OCI-LY7 (cell line): ENCODE results near the gene ODC1. TPM values are rescaled to one million over a fixed set of nuclear protein-coding genes. Genes with fewer than 3 reads are reported as not detected.

Source experiments
- BruUV-seq: library from RNA; stranded (reverse); fragments of 400-500 nt; replicated peaks from 2 replicates; lab custom pipeline; 2021; lab: Mats Ljungman, UMichigan
- CTCF ChIA-PET: fragments of 300-600 bp; sonication (Branson Sonifier 250); formaldehyde crosslinking; loops from one replicate; lab custom pipeline; 2022; ENCODE audit warnings: antibody characterized with exemption; ENCODE audit not compliant: unreplicated experiment; lab: Charles Lee
- POLR2A ChIA-PET: fragments of 300-600 bp; sonication (Branson Sonifier 250); formaldehyde crosslinking; loops from one replicate; lab custom pipeline; 2022; ENCODE audit warnings: antibody characterized with exemption; lab: Charles Lee
- DNase-seq: peaks from one replicate; pipeline ENCODE4 v3.0.0-alpha.2; 2015; ENCODE audit warnings: low spot score
- H2AFZ ChIP-seq: fragments of 200-600 bp; sonication (generic), shearing (Covaris generic); 2 replicates; pipeline ENCODE4 v1.6.1; 2014; ENCODE audit warnings: mild to moderate bottlenecking, antibody characterized with exemption, low read length, moderate library complexity
- H3K27ac ChIP-seq: fragments of 200-600 bp; sonication (generic); 2 replicates; pipeline ENCODE4 v1.5.1; 2014; ENCODE audit warnings: mixed run types, low read depth, mild to moderate bottlenecking, moderate library complexity, low read length, inconsistent platforms; ENCODE audit not compliant: poor library complexity, severe bottlenecking
- H3K36me3 ChIP-seq: fragments of 200-600 bp; sonication (generic); 2 replicates; pipeline ENCODE4 v1.6.1; 2014; ENCODE audit warnings: mild to moderate bottlenecking, antibody characterized with exemption, low read length, moderate library complexity, mixed read lengths; ENCODE audit not compliant: insufficient read depth
- H3K4me1 ChIP-seq: fragments of 200-600 bp; sonication (generic); 2 replicates; pipeline ENCODE4 v1.5.1; 2014; ENCODE audit warnings: mild to moderate bottlenecking, low read length; ENCODE audit not compliant: insufficient read depth, poor library complexity, severe bottlenecking
- H3K4me2 ChIP-seq: fragments of 200-600 bp; sonication (generic); 2 replicates; pipeline ENCODE4 v1.6.1; 2014; ENCODE audit warnings: mild to moderate bottlenecking, low read length
- H3K4me3 ChIP-seq: fragments of 200-600 bp; sonication (generic); 2 replicates; pipeline ENCODE4 v1.5.1; 2014; ENCODE audit warnings: mild to moderate bottlenecking, low read depth, low read length; ENCODE audit not compliant: poor library complexity, severe bottlenecking
- H3K79me2 ChIP-seq: fragments of 200-600 bp; sonication (generic); 2 replicates; pipeline ENCODE4 v1.6.1; 2016; ENCODE audit warnings: low read depth, mild to moderate bottlenecking, low read length, moderate library complexity, mixed read lengths; ENCODE audit not compliant: insufficient read depth
- H3K9me2 ChIP-seq: fragments of 200-600 bp; sonication (generic); 2 replicates; pipeline ENCODE4 v1.6.1; 2016; ENCODE audit warnings: mild to moderate bottlenecking, low read length, mixed read lengths; ENCODE audit not compliant: insufficient read depth
- H3K9me3 ChIP-seq: fragments of 200-600 bp; sonication (generic); 2 replicates; pipeline ENCODE4 v1.6.1; 2014; ENCODE audit warnings: mild to moderate bottlenecking, mixed run types, low read length, mixed read lengths
- H4K20me1 ChIP-seq: fragments of 200-600 bp; sonication (generic); 2 replicates; pipeline ENCODE4 v1.6.1; 2014; ENCODE audit warnings: mild to moderate bottlenecking, antibody characterized with exemption, low read length, moderate library complexity, mixed read lengths; ENCODE audit not compliant: insufficient read depth
- EZH2phosphoT487 ChIP-seq: fragments of 200-600 bp; sonication (generic); IDR thresholded peaks from 2 replicates; pipeline ENCODE4 v1.6.1; 2018; ENCODE audit warnings: low read depth, borderline replicate concordance, mild to moderate bottlenecking, mixed run types, antibody characterized with exemption, low read length, moderate library complexity, mixed read lengths
- intact Hi-C: fragments of 100-400 bp; cut with micrococcal nuclease; formaldehyde crosslinking; loops from one replicate; pipeline ENCODE4 v1.10.0; 2022; ENCODE audit not compliant: unreplicated experiment
- total RNA-seq, 2 experiments: library from RNA; depleted of rRNA in 1 of 2; stranded (reverse); fragments of >200 nt in 1 of 2; shearing (Covaris generic) in 1 of 2; gene quantifications; 2 replicates each; pipeline ENCODE4 v1.2.3, GENCODE V29; 2014 to 2022
- TF ChIP-seq, protein P1 (sequence below): fragments of 200-600 bp; sonication (generic); conservative IDR thresholded peaks from 2 replicates; pipeline ENCODE4 v1.5.1; 2014; ENCODE audit warnings: mild to moderate bottlenecking, antibody characterized with exemption, low read length, moderate library complexity, mixed read lengths

Gene ODC1
- total RNA-seq, 2 experiments from 2014 or later = 256 to 273 TPM

DNA sequence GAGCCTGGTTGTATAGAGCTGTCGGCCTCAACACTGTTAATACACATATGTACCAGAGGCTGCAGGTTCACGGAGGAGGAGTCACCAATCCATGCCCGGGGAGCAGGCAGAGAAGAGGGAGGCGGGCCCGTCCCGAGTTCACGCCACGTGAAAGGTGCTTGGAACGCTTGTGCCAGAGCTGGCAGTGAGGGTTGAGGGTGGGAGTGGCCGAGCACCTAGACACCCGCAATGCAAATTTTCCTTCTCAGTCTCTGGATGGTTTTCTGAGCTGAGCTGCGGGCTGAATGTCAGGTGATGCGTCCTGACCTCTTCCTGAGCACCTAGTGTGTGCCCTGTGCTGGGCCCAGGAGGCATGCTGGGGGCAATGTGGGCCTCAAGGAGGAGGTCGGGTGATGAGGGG lies 52.2 kb downstream of the ODC1 start:
- Histone ChIP-seq H2AFZ (no peak overlapping the region), H3K79me2 (no peaks in the 10 kb centered on the region)
- no TSS peak for BruUV-seq

DNA sequence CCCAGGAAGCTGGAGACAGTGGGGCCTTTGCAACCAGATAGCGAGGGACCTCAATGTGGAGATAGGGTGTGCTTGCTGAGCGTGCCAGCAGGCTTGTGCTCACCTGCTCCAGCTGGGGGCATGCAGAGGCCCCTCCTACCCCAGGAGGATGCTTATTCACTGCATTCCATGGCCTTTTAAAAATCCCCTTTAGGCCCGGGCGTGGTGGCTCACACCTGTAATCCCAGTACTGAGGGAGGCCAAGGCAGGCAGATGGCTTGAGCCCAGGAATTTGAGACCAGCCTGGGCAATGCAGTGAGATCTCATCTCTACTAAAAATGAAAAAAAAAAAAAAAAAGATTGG lies 54.5 kb downstream of the ODC1 start:
- H3K4me3 ChIP-seq = no peak overlapping the region
- no peak overlapping the region for H3K4me2 ChIP-seq
- H3K27ac ChIP-seq = no peak overlapping the region
- no TSS peak for BruUV-seq
- H2AFZ ChIP-seq = no peak overlapping the region
- no peaks in the 10 kb centered on the region for H3K9me2 ChIP-seq
- CTCF ChIA-PET = no interaction called here
- DNase-seq = no peak
- H3K79me2 ChIP-seq = no peaks in the 10 kb centered on the region
- peaks cover 8% of the 10 kb centered on the region for H3K4me1 ChIP-seq
- intact Hi-C loops = no loop called here
- no peaks in the 10 kb centered on the region for H3K36me3 ChIP-seq
- POLR2A ChIA-PET = interaction anchor here (0.7 to 1.0 kb wide), 2 partner anchors 114 to 164 kb away, joined by 3 read pairs; no protein-coding TSS in a partner anchor
- no peaks in the 10 kb centered on the region; the same call in 1 of the 2 replicates for H4K20me1 ChIP-seq
- H3K9me3 ChIP-seq = no peaks in the 10 kb centered on the region
- TF ChIP-seq, protein P1, sequence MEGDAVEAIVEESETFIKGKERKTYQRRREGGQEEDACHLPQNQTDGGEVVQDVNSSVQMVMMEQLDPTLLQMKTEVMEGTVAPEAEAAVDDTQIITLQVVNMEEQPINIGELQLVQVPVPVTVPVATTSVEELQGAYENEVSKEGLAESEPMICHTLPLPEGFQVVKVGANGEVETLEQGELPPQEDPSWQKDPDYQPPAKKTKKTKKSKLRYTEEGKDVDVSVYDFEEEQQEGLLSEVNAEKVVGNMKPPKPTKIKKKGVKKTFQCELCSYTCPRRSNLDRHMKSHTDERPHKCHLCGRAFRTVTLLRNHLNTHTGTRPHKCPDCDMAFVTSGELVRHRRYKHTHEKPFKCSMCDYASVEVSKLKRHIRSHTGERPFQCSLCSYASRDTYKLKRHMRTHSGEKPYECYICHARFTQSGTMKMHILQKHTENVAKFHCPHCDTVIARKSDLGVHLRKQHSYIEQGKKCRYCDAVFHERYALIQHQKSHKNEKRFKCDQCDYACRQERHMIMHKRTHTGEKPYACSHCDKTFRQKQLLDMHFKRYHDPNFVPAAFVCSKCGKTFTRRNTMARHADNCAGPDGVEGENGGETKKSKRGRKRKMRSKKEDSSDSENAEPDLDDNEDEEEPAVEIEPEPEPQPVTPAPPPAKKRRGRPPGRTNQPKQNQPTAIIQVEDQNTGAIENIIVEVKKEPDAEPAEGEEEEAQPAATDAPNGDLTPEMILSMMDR = no peak
- TF ChIP-seq EZH2phosphoT487 = no peak

More for the DNA sequence above, 52.2 kb downstream of the ODC1 start:
- Histone ChIP-seq H3K4me1 (peaks cover 8% of the 10 kb centered on the region), H3K9me2 (no peaks in the 10 kb centered on the region), H3K27ac (no peak overlapping the region), H3K9me3 (no peaks in the 10 kb centered on the region), H4K20me1 (no peaks in the 10 kb centered on the region), H3K4me3 (no peak overlapping the region), H3K36me3 (no peaks in the 10 kb centered on the region), H3K4me2 (no peak overlapping the region)
- no peak for DNase-seq
- POLR2A ChIA-PET = no interaction called here
- intact Hi-C loops = no loop called here
- CTCF ChIA-PET = interaction anchor here (0.6 kb wide), 1 partner anchor 518 kb away, joined by 3 read pairs; no protein-coding TSS in a partner anchor
- no peak for TF ChIP-seq EZH2phosphoT487
- TF ChIP-seq, protein P1 = no peak

DNA sequence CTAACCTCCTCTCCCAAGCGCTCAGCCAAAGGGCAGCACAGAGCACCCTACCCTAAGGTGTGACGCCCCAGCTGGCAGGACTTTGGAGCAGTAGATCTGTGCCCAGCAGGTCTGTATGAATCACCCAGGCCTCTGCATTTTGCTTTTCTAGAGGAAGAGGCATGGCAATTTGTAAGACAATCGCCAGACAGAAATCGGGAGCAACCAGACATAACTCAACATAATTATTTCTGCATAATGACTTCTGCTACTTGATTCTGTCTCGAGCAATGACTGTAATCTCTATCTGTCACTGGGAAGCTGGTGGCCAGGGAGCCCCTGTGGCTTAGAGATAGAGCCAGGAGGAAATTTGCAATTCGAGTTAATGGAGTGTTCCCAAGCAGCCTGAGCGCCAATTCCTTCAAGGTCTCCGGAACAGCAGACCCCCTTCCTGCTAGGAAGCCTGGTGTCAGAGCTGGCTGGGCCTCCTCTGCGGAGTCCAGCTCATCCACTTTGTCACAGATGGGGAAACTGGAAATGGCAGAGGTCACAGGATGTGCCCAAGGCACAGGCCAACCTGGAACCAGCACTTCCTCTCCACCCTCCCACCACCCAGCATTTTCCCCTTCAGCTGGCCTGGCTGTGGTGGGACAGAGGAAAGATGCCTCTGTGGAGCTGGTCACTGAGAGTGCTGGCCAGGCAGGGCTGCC lies 55.0 kb downstream of the ODC1 start:
- ChIA-PET POLR2A (interaction anchor here (0.5 to 1.2 kb wide), 2 partner anchors 11 to 243 kb away, joined by 3 to 4 read pairs; no protein-coding TSS in a partner anchor), CTCF (no interaction called here)
- H3K9me2 ChIP-seq = no peaks in the 10 kb centered on the region
- no TSS peak for BruUV-seq
- H3K27ac ChIP-seq = no peak overlapping the region
- H3K4me2 ChIP-seq = no peak overlapping the region
- H3K36me3 ChIP-seq = no peaks in the 10 kb centered on the region
- intact Hi-C loops = no loop called here
- no peak overlapping the region for H3K4me3 ChIP-seq
- no peaks in the 10 kb centered on the region for H3K9me3 ChIP-seq
- H2AFZ ChIP-seq = no peak overlapping the region
- no peak for DNase-seq
- no peak for TF ChIP-seq EZH2phosphoT487
- TF ChIP-seq, protein P1 = no peak
- H4K20me1 ChIP-seq = no peaks in the 10 kb centered on the region; the same call in 1 of the 2 replicates
- H3K4me1 ChIP-seq = peaks cover 8% of the 10 kb centered on the region
- H3K79me2 ChIP-seq = no peaks in the 10 kb centered on the region
